Thyroid gland (tissue), 4 donors: ENCODE measurements around the gene KREMEN1. TPM values are rescaled to one million over a fixed set of nuclear protein-coding genes. Genes with fewer than 3 reads are reported as not detected.
A peak's percentile ranks its signal among the peaks of the same experiment; 100 is the strongest.

Source experiments
- DNase-seq, 2 donors: peaks; one replicate each; pipeline ENCODE4 v3.0.0-alpha.2; 2019
- H3K27ac ChIP-seq, 3 donors: fragments of 200-600 bp; sonication (generic); 1 replicate in 2 of 3; 2 replicates in 1 of 3; pipeline ENCODE4 v1.5.1; 2016 to 2019; ENCODE audit warnings: mild to moderate bottlenecking in 1 of 3, moderate library complexity in 1 of 3
- H3K27me3 ChIP-seq: fragments of 200-600 bp; sonication (generic); one replicate; pipeline ENCODE4 v1.5.1; 2019
- H3K36me3 ChIP-seq, 2 donors: fragments of 200-600 bp; sonication (generic); one replicate each; pipeline ENCODE4 v1.5.1; 2016 to 2019
- H3K4me1 ChIP-seq, 2 donors: fragments of 200-600 bp; sonication (generic); one replicate each; pipeline ENCODE4 v1.5.1; 2017 to 2019
- H3K4me3 ChIP-seq, 3 donors: fragments of 200-600 bp; sonication (generic); replicated peaks in 1 of 3; 1 replicate in 2 of 3; 2 replicates in 1 of 3; pipeline ENCODE4 v1.5.1; 2016; ENCODE audit warnings: mild to moderate bottlenecking in 1 of 3
- H3K9me3 ChIP-seq: fragments of 200-600 bp; sonication (generic); one replicate; pipeline ENCODE4 v1.5.1; 2017
- POLR2A ChIP-seq, 2 donors: fragments of 450-650 bp; IDR thresholded peaks; one replicate each; pipeline ENCODE4 v1.6.1; 2017; ENCODE audit warnings: antibody characterized with exemption in 2 of 2, mild to moderate bottlenecking in 2 of 2, moderate library complexity in 1 of 2
- WGBS, 2 donors: methylation state at CpG; one replicate each; pipeline ENCODE4 v1.1.5; 2017; 5-methylcytosine and 5-hydroxymethylcytosine counted together
- intact Hi-C: fragments of 100-400 bp; cut with DNase I; formaldehyde crosslinking; loops from one replicate; pipeline ENCODE4 v1.15.1; 2023
- total RNA-seq, 4 donors: library from RNA; depleted of rRNA; stranded (reverse); fragments of >200 nt; gene quantifications; one replicate each; pipeline ENCODE4 v1.2.3, GENCODE V29; 2016
- TF ChIP-seq, protein P1 (sequence below), 6 experiments: fragments of 200-600 bp in 3 of 6; fragments of 450-650 bp in 3 of 6; sonication (generic) in 3 of 6; IDR thresholded peaks; one replicate each; pipeline ENCODE4 v1.5.1; 2016 to 2019; ENCODE audit warnings: antibody characterized with exemption in 6 of 6, mild to moderate bottlenecking in 2 of 6, inconsistent platforms in 1 of 6, moderate library complexity in 1 of 6

The KREMEN1 gene
- total RNA-seq, 4 donors from 2014 or later: 18.1 to 27.1 (median 25.6) TPM

DNA sequence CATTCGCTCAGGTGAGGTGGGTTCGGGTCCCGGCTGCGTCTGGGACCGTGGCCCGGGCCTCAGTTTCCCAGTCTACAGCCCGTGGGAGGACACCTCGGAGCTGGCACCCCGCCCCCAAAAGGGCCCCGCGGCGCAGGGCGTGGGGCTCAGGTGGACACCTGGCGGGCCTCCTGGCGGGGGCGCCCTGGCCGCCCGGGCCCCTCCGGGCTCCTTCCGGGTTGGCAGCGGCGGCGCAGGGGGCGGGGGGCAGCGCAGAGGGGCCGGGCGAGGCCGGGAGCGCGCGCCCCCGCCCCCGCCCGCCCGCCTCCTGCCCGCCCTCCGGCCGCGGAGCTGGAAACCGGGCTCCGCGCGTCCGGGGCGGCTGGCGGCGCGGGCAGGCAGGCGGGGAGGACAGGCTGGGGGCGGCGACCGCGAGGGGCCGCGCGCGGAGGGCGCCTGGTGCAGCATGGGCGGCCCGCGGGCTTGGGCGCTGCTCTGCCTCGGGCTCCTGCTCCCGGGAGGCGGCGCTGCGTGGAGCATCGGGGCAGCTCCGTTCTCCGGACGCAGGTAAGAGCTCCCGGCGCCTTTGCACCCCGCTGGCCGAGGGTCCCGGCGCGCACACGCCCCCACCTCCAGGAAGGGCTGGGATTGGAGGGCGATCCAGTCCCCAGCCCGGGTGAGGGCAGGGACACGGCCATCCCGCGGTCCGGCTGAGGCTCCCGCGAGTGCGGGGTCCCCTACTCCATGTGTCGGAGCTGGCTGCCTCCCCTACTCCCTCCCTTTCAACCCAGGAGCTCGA, 132.9 kb downstream of the KREMEN1 start, which contains the start of gene EMID1:
EMID1 (plus strand) TSS at position 303 of the 778 bp plus-strand sequence; CDS start at position 446, 143 bp downstream.
- 2 to 3% methylated on average over 23 to 25 of the region's 90 CpGs for whole genome bisulfite sequencing, 2 donors
- H3K36me3 ChIP-seq: no peaks in the 10 kb centered on the region
- no peaks in the 10 kb centered on the region for H3K27me3 ChIP-seq
- H3K4me3 ChIP-seq: peak within 1 kb of the TSS; percentile 61 to 67 (median 62)
- H3K27ac ChIP-seq: peak within 1 kb of the TSS; percentile 2 to 50 (median 20)
- TF ChIP-seq, protein P1, sequence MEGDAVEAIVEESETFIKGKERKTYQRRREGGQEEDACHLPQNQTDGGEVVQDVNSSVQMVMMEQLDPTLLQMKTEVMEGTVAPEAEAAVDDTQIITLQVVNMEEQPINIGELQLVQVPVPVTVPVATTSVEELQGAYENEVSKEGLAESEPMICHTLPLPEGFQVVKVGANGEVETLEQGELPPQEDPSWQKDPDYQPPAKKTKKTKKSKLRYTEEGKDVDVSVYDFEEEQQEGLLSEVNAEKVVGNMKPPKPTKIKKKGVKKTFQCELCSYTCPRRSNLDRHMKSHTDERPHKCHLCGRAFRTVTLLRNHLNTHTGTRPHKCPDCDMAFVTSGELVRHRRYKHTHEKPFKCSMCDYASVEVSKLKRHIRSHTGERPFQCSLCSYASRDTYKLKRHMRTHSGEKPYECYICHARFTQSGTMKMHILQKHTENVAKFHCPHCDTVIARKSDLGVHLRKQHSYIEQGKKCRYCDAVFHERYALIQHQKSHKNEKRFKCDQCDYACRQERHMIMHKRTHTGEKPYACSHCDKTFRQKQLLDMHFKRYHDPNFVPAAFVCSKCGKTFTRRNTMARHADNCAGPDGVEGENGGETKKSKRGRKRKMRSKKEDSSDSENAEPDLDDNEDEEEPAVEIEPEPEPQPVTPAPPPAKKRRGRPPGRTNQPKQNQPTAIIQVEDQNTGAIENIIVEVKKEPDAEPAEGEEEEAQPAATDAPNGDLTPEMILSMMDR (IDR thresholded peaks at IDR 0.05): peak in 2 of 6 experiments; percentile 8 to 33
- TF ChIP-seq POLR2A (IDR thresholded peaks at IDR 0.05): no peak
- H3K9me3 ChIP-seq: no peaks in the 10 kb centered on the region
- intact Hi-C loops: no loop called here
- DNase-seq: peak; percentile 59 to 67
- H3K4me1 ChIP-seq: peaks cover 12 to 25% of the 10 kb centered on the region in 2 donors

DNA sequence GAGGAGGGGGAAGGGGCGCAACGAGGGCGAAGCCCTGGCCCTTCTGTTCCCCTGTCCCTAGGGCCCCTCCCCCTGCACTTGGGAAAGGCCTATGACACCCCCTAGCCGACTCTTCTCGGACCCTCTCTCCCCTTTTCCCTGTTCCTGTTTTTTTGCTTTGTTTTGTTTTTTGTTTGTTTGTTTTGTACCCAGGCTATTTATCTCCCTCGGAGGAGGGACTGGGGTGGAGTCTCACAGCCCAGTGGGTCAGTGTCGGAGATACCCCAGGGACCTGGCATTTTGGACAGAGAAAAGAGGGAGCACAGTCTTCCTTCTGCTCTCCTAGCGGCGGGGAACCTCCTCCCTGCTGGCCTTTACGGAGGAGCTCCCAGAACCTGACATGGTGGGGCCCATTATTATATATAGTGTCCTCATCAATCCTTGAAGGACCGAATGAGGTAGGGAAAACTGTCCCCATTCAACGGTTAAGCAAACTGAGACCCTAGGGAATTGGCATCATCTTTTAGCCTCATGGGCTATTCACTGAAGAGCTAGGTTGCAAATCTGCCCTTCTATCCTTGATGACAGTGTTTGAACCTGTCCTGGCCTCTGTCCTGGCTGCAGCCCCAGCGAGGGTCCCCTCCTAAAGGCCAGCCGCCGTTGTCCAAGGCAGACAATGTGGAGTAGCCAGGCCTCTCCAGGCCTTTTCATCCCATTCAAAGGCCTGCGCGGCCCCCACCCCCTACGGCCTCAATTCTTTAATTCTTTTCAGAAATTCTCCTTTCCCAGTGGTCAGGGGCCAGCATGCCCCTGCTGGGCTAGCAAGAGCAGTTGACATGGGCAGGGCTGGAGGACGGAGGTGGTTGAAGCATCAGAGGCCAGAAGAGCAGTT, 133.8 kb downstream of the KREMEN1 start:
- intact Hi-C loops: no loop called here
- DNase-seq: peak in 1 of 2 donors; percentile 27
- H3K36me3 ChIP-seq: no peaks in the 10 kb centered on the region
- no peak for TF ChIP-seq POLR2A (IDR thresholded peaks at IDR 0.05)
- TF ChIP-seq, protein P1 (IDR thresholded peaks at IDR 0.05): no peak
- H3K27ac ChIP-seq: peak overlapping the region; percentile 2 to 50 (median 20)
- peak overlapping the region; percentile 61 to 67 (median 62) for H3K4me3 ChIP-seq
- 32 to 35% methylated on average over 19 of the region's 19 CpGs for WGBS, 2 donors
- H3K4me1 ChIP-seq: peaks cover 12 to 25% of the 10 kb centered on the region in 2 donors
- H3K27me3 ChIP-seq: no peaks in the 10 kb centered on the region
- no peaks in the 10 kb centered on the region for H3K9me3 ChIP-seq

DNA sequence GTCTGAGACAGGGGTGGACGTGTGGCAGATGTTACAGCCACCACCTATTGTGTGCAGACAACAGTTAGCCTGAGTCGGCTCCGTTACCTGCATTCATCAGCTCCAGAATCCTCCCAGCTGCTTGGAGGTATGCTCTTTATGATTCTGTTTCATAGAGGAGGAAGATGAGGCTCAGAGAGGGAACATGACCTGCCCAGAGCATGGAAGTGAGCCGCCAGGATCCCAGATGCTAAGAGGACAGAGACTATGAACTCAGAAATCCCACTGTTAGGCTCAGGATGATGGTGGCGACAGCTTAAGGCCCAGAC, 134.4 kb downstream of the KREMEN1 start:
- TF ChIP-seq, protein P1 (IDR thresholded peaks at IDR 0.05): no peak
- TF ChIP-seq POLR2A (IDR thresholded peaks at IDR 0.05): no peak
- no peak overlapping the region for H3K27ac ChIP-seq
- no peaks in the 10 kb centered on the region for H3K36me3 ChIP-seq
- H3K4me3 ChIP-seq: no peak overlapping the region
- no peaks in the 10 kb centered on the region for H3K27me3 ChIP-seq
- WGBS, 2 donors: 90% methylated on average over 3 to 5 of the region's 5 CpGs
- no peak for DNase-seq
- peaks cover 12 to 24% of the 10 kb centered on the region in 2 donors for H3K4me1 ChIP-seq
- intact Hi-C loops: no loop called here
- H3K9me3 ChIP-seq: no peaks in the 10 kb centered on the region

DNA sequence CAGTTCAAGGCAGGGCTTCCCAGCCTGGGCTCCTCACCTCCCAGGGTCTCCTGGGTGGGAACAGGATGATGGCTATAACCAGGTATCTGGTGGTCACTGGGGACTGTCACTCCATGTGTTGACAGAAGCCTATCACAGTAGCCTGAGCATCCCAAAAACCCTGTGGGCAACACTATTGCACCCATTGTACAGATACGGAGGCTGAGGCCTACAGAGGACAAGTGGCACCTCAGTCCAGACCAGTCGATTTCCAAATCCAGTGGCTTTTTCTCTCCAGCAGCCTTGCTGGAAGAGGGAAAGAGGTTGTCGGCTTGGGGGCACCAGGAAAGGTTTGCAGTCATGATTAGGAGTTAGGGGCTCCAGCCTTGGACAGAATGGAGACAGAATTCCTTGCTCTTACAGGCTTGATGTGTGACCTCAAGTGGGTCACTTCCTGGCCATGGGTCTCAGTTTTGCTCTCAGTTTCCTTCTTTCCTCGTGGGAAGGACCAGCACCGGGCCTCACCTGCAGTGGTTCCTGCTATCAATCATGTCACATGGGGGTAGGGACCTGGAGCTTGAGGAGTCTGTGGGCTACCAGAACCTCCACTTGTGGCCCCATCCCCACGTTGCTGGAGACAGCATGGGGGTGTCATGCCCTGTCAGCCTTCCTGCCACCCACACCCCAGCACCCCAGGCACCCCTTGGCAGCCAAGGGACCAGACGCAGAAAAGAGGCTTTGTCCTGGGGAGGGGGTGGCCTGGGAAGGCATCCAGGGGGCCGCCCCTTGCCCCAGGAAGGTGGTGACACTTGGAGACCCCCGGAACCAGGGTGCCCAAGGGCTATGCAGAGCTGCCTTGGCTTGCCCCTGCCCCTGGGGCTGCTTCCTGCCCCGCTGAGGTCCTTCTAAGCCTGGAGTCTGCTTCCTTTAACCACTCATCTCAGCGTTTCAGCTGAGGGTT, 135.0 kb downstream of the KREMEN1 start:
- Histone ChIP-seq H3K27ac (no peak overlapping the region), H3K9me3 (no peaks in the 10 kb centered on the region), H3K4me3 (no peak overlapping the region), H3K36me3 (no peaks in the 10 kb centered on the region), H3K27me3 (no peaks in the 10 kb centered on the region), H3K4me1 (peaks cover 12 to 18% of the 10 kb centered on the region in 2 donors)
- 65% methylated on average over 6 to 7 of the region's 11 CpGs for WGBS, 2 donors
- TF ChIP-seq, protein P1 (IDR thresholded peaks at IDR 0.05): no peak
- TF ChIP-seq POLR2A (IDR thresholded peaks at IDR 0.05): no peak
- DNase-seq: no peak
- intact Hi-C loops: no loop called here
